HG03378 (cell line): ENCODE results near the gene AHNAK2.

ENCODE experiments used
- ATAC-seq: cut with Tn5 transposase; IDR thresholded peaks from one replicate; pipeline ENCODE4 v1.9.1; 2021; ENCODE audit warnings: mild to moderate bottlenecking, moderate library complexity; ENCODE audit not compliant: unreplicated experiment

Gene AHNAK2

DNA sequence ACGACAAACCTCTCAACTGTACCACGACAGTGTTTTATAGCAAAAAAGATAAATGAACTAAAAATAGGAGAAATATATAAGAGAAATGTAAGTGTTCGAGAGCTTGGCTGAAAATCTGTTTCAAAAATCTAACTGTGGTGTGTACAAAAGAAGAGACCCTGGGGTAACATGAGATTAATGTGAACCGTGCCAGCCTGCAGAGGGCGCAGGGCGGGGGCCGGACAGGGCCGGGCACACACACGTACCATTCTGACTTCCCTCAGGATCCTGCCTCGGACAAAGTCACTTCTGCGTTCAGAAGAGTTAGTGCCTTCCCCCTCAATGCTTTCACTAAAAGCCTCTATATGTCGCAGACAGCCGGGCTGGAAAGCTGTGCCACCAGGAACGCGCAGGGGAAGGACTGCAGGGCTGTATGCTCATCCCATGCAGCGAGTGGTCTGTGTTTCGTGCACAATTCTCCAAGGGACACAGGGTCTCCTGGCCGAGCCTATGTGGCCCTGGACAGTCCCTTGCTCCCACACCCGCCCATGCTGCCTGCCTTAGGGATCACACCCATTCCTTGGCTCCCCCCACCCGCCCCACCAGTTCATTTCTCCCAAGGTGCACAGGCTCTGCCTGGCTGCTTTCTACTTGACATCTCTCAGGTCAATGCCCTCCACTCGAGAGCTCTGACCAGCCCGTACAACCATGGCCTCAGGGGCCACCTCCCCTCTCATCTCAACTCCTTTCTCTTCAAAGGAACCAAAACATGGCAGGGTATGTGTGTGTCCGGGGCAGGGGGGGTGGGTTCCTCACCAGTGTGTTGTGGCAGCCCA is 34.2 kb upstream of the AHNAK2 start:
- ATAC-seq = no peak

DNA sequence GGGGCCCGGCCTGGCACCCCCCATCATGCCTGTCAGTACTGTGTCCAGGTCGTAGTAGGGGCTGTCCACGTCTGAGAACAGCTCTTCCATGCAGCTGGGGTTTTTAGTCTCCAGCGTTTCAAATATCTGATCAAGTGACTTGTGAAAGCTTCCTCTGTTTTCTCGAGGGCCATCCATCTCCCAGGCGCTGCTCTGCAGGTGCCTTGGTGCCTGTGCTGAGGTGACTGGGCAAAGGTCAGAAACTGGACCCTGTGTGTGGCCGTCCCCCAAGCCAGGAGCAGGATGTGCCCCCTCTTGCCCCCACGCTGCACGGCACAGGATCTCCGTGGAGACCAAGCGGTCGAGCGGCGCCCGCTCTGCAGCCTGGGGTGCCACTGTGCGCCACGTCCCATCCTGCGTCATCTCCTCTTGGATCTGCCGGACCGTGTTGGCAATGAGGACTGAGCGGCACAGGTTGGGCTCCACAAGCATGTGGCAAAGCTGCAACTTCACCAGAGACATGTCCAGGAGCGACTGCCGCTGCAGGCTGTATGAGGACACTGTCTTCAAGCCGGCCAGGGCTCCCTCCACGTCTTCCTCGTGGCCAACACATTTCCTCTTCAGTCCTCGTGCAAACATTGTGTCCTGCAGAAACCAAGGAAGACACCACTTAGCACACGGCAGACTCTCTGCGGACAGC is 33.3 kb upstream of the AHNAK2 start:
- no peak for ATAC-seq

DNA sequence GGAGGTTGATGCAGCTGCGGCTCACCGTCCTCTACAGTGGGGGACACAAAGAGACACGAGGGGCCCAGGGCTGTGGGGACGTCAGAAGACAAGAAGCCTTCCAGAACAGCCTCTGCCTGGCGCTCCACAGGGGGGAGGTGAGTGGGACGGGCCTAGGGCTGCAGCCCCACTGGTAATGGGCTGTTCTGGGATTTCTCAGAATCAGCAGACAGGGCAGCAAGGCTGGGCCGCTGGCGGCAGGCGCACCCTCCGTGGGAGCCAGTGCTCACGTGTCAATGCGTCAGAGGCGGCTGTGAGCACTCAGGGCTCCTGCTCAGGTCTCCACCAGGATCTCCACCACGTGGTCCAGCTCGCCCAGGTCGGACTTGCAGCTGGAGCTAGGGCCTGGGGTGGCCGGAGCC is 32.7 kb upstream of the AHNAK2 start:
- ATAC-seq = no peak

DNA sequence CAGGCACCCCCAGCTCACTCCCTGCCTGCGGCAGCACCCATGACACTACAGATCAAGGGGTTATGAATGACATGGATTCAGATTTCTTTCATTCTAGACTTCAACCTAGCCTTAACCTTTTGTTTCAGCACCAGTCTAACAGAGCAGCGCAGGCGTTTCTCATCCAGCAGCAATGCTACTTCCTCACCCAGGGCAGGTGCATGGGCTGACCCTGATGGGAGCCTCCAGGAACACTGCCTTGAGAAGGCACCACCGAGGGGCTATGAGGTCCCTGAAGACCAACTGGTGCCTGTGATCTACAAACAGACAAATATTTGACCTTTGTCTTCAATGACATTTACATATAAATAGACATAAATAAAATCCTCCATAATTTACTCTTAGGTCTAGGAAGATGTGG is 31.9 kb upstream of the AHNAK2 start:
- ATAC-seq = no peak

DNA sequence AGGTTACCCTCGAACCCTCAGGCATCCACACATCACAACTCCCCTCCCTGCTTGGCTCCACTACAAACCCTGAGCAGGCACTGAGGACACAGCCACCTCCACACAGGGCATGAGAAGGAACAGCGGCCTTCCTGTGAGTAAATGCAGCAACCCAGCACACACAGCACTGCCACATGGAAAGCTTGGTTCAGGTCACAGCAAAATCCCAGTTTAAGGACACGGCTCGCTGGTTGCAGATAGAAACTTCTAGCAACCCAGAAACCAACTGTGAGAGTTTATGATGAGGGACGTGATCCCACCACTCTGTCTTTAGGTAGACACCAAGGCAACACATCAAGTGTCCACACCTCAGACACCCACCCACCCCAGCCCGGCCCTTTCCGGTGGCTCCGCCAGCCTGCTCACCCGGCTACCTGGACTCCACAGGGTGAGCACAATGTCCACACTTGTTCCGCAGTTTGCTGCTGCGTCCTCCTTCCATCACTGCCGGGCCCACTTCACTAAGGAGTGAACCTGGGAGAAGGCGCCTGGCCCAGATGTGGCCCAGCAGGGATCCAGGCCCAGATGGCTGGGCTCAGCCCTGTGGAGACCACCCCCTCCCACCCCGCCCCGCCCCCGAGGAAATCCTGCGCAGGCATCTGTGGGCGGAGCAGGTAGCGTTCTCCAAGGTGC is 29.6 kb upstream of the AHNAK2 start:
- ATAC-seq = no peak

DNA sequence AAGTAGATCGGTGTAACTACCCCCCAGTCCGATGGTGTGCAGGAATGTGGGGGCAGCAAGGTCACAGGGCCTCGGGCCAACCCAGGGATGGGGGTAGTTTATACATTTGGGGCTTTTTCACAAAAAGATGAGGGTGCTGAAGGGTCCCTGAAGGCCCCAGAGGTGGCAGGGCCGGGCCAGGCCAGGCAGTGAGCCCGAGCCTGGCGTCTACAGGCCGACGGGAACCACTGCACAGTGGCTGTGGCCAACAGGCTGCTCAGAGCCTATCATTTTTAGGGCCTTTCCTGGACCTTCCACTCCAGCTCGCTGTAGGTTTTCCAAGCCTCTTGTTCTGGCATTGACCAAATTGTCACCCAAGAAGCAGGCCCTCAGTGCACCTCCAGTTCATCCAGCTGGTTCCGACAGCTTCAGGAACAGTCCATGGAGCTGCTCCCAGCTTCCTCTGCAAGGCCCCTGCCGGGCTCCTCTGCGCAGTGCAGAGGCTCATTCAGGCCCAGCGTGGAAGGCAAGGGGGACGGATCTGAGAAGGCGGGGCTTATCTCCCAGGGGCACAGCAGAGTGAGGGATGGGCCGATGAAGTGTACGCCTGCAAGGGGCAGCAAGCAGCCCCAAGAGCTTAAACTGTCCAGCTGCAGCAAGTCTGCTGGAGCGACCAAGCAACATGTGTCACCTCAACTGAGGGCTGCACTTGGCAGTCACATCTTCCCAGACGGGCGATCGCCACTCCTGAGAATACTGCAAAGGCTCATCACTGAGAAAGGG is 28.8 kb upstream of the AHNAK2 start:
- no peak for ATAC-seq

DNA sequence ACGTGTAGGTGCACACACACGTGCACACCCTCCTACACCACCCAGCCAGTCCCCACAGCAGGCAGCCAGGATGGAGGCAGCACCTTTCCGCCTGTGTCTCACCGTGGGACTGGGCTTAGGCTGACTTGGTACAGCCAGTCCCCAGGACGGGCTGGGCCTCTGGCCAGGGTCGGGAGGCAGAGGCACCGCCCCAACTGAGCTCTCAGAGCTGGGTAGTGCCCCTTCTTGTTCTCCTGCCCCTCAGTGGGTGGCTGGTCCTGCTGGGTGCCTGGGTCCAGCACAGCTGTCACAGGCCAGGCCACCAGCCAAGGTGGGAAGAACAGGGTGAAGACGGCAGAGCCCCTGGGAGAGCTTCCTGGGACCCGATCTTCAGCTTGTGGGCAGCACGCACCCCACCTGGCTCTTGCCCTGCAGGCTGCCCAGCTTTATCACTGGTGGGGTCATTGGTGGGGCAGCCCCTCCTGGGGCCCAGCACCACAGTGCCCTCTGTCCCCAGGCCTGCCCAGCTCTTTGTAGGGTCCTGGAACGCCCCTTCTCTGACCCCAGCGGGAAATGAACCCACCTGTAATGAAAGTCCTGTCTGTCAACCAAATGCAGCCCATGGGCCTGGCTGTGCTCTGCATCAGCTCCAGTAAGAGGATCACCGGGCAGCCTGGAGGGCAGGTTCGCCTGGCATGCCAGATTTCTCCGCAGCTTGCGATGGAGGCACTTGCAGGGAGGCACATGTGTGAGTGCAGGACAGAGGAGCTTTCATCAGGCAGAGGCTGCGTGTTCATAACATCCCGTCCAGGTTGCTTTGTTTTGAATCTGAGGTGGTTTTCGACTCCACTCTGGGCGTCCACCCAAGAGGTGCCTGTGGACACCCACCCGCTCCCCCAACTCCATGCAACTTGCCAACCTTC is 28.0 kb upstream of the AHNAK2 start:
- no peak for ATAC-seq

DNA sequence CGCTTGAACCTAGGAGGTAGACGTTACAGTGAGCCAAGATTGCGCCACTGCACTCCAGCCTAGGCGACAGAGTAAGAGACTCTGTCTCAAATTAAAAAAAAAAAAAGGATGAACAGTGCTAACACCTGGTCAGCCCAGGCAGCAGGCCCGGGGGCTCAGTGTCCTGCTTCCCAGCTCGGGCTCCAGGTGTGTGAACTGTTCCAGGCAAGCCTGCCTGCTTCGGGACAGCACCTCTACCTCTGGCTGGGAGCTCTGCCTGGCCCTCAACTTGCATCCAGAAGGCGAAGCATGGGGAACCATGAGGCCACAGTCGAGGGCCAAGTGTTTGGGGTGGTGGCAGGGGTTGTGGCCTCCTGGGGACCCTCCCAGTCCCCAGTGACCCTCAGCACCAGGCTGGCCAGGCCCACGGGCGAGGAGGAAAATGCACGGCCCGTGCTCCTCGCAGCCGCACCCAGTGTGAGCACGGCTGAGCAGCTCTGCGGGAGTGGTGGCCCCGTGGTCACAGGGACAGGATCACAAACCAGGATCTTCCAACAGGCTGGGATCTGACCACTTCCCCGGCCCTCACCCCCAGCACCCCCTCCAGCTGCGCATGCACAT is 27.3 kb upstream of the AHNAK2 start:
- ATAC-seq = no peak

DNA sequence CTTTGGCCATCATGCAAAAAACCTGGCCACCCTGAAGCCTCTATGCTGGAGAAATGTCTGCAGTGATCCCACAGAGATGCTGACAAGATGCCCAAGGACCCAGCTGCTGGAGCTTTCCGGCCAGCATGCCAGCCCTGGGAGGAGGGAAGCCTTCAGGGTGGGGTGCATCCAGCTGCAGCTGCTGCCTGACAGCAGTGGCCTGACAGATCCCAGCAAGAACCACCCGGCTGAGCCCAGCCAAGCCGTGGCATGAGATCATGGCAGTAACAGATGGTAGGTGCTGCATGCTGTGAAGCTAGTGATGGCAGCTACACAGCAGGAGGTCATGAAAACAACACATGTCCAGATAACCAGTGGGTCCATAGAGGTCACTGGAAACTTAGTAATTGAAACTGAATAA is 21.2 kb upstream of the AHNAK2 start:
- ATAC-seq = no peak

DNA sequence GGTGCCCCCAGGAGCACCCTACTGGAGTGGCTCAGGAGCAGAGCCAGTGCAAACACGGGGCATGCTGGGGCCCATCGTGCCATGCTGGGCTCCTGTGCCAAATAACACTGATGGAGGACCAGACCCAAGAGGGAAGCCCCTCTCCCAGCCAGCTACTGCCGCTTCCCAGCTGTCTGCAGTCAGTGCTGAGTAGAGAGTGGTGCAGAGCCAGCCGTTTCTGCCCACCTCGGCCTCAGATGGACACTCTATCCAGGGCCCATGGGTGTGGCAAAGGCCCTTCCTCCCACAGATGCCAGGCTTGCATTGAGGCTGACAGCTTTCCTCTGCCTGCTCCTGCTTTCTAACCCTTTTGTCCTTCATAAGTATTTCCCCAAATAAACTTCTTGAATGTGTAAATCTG is 20.6 kb upstream of the AHNAK2 start:
- no peak for ATAC-seq

DNA sequence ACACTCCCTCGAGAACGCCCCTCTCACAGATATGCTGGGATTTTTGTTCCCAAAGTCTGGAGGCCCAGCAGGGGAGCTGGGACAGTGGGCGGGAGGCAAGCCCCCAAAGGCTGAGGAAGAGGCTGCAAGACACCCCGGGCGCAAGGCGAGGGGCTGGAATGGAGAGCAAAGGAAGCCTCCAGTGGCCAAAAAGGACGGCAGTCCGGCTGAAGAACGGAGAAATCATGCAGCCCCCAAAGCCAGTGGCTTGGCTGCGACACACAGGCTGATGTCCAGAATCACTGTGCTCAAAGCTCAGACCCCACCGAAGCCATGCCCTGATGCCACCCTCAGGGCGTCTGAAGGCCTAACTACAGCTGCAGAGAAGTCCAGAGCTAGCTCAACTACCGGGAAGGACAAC is 18.3 kb upstream of the AHNAK2 start:
- ATAC-seq = no peak

DNA sequence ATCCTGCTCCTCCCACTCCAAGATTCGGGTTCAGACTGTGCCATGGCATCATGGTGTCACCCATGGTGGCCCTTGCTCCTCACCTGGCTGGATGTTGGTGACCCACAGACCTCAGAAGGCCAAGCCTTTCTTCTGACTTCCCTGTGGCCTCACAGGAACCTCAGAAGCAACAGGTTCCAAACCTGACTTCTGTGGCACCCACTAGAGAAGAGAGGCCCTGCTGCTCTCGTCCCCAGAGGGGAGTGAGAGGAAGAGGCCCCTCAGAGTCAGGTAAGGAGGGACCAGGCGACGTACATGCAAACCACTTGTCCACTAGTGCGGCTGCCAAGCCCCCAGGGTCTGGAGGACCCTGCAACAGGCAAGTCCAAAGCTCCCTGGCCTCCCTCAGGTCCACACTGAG is 17.9 kb upstream of the AHNAK2 start:
- no peak for ATAC-seq

DNA sequence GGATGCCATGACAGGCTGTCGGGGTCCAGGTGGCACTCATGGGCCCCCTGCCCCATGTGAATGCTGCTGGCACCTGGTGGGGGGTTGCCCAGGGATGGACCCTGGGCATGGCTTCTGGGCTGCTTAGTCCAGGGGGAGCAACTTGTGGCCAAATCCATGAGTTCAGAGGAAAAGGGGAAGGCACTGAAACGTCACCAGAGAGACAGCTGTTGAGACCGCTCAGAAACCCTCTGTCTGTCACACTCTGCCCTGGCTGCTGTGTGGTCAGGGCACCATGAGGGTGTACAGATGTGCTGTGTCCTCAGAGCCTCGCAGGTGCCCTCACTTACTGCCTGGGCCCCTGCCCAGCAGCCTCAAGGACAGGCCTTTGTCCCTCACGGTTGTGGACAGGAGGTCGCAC is 16.8 kb upstream of the AHNAK2 start:
- ATAC-seq = no peak

DNA sequence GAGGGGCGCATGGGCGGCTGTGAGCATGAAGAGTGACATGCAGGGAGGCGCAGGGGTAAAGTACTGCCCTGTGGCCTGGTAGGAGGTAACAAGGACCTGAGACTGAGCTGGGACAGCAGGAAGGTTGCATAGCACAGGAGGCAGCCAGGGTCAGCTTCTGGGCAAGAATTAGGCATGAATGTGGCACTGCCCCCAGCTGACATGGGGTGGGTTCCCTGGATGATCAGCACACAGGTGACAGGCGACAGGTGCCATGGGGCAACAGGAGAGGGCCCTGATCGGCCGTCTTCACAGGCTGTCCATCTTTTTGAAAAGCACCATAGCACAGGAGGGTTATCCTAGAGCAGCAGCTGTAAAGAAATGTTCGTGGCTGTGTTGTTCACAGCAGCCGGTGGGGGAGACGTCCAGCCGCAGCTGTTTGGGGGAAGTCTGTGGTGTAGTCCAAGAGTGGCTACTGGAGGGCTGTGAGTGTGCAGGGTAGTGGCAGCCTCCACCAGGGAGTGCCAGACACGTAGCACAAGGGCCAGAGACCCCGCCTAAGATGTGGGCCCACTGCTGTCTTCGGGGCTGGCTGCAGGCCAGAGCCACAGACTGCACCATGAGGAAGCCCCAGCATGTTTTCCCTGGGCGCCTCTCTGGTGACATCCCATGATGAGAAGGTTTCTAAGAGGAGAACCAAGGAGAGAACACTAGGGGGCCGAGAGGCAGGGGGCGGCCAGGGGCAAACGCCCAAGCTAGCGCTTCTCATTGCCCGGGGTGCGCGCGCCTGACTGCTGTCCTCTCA is 15.8 kb upstream of the AHNAK2 start:
- ATAC-seq = no peak

DNA sequence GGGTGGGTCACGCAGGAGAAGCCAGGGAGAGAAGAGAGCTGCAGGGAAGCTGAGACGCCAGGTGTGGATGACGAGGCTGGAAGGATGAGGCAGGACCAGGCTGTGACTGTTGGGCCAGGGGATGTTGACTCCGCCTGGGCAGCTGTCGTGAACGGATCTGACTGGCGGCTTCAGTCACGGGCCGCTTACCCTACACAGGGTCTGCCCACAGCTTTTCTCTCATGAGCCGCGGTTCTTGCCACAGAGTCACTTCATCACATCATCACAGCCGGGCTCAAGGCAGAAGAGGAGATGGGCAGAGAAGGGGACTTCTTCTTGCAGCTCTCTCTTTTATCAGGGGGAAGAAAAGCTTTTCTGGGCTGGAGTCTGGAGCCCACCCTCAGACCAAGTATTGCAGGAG is 15.1 kb upstream of the AHNAK2 start:
- ATAC-seq = no peak

DNA sequence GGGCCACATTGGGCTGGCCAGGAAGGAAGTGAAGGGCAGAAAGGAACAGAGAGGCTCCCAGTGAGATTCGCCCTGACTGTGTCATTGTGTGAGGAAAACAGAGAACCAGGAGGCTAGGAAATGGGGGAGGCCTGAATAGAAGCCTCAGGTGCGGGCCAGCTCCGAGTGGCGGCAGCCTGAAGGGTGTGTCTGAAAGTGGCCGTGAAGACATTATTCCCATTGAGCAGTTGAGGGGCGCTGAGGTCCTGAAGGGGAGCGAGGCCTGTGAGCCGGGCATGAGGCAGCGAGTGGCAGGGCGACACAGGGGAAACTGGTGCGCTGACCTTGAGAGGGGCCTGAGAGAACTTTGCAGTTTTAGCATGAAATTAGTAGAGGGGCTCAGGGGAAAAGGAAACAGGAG is 14.3 kb upstream of the AHNAK2 start:
- ATAC-seq = no peak

DNA sequence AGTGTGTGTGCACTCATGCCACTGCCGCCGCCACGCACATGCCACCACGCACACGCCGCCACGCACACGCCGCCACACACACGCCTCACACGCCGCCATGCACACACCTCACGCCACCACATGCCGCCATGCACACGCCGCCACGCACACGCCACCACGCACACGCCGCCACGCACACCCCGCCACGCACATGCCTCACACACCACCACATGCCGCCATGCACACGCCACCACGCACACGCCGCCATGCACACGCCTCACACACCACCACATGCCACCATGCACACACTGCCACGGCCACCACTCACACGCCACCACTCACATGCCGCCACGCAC is 13.7 kb upstream of the AHNAK2 start:
- ATAC-seq = no peak

DNA sequence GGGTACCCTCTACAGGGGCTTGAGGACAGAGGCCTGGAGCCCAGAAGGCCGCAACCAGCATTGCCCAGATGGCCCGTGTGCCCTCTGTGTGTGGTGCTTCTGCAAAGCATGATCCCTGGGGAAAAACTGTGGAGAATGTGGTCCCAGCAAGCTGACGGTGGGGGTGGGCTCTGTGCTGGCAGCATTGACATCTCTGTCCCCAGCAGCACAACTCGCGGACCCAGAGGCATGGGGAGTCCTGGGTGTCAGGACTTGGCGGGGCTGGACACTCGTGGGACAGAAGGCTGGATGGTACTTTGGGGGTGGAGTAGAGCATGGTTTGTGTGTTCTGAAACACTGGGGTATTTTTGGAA is 11.8 kb upstream of the AHNAK2 start:
- ATAC-seq = no peak

DNA sequence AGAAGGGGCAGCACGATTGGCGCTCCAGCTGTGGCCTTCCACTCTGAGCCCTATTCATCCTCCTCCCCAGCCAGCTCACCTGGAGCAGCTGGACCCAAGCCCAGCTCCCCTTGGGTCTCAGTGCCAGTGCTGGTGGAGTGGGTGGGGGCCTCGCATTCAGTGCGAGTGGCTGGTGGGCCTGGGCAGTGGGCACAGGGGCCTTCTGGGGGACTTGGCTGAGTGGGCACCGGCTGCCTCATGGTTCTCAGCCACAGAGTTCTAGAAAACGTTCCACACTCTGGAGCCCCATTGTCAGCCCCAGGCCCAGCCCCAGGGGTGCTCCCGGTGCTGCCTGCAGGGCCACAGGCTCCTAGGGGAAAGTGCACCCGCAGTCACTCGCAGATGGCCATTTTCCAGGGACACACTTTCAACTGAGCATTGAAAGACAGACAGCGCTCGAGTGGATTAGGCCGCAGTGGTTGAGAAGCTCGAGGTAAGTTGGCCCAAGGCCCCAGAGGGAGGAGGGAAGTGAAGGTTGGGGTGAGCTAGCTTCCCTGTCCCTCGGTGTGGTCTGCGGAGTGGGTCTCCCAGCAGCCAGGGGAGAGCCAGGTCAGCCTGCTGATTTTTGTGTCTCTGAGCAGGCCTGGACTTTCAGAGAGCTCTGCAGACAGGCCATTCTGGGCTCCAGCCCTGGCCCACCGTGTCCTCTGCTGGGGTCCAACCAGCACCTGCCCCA is 11.2 kb upstream of the AHNAK2 start:
- no peak for ATAC-seq
